Bronchial epithelial cell (primary cell): Measurements from ENCODE around the gene TOLLIP. TPM values are rescaled to one million over a fixed set of nuclear protein-coding genes. Genes with fewer than 3 reads are reported as not detected.
A peak's percentile ranks its signal among the peaks of the same experiment; 100 is the strongest.
"Not testable (repeated sequence)": the region's sequence is repeated elsewhere in the genome, so short reads cannot be mapped to it uniquely, and the experiment has no call there.

ENCODE experiments used
- DNase-seq: peaks from one replicate; pipeline ENCODE4 v3.0.0-alpha.2; 2010; ENCODE audit warnings: low read depth
- FAIRE-seq: peaks from 2 replicates; lab custom pipeline; 2011; peaks lifted over from hg19 to GRCh38; lab: Jason Lieb, UNC
- H3K27me3 ChIP-seq: 2 replicates; pipeline ENCODE4 v1.5.1; 2011; ENCODE audit warnings: low read length; ENCODE audit not compliant: control insufficient read depth, insufficient read depth
- H3K36me3 ChIP-seq: 2 replicates; pipeline ENCODE4 v1.5.1; 2011; ENCODE audit warnings: low read length; ENCODE audit not compliant: control insufficient read depth, insufficient read depth
- H3K4me3 ChIP-seq: 2 replicates; pipeline ENCODE4 v1.5.1; 2011; ENCODE audit warnings: mild to moderate bottlenecking, low read depth, low read length, control low read depth
- total RNA-seq: library from RNA; depleted of rRNA; stranded (reverse); fragments of >200 nt; gene quantifications from 2 replicates; pipeline ENCODE4 v1.2.1, GENCODE V29; 2014
- TF ChIP-seq, protein P1 (sequence below): IDR thresholded peaks from 2 replicates; pipeline ENCODE4 v1.5.1; 2011; ENCODE audit warnings: mild to moderate bottlenecking, moderate library complexity, low read length, control low read depth, inconsistent platforms; ENCODE audit not compliant: insufficient read depth, severe bottlenecking

TOLLIP gene
- total RNA-seq, 1 donor from 2014 or later, result 43.4 TPM

DNA sequence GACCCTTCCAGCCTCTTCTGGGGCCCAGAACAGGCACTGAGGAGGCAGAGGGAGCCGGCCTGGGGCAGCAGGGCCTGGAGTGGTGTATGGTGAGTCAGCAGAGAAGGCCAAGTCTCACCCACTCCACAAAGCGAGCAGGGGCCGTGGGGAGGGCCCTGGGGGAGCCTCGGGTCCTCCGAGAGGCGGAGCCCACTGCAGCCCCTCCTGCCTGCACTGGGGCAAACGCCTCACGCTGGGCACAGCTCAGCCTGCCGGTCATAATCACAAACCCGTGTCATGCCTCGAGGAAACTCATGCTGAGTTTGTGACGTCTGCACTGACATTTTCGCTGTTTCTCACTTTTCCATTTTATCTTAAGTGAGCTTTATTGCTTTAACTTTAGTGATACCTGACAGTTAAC is 38.4 kb downstream of the TOLLIP start:
- FAIRE-seq (no peak), DNase-seq (no peak)
- TF ChIP-seq, protein P1, sequence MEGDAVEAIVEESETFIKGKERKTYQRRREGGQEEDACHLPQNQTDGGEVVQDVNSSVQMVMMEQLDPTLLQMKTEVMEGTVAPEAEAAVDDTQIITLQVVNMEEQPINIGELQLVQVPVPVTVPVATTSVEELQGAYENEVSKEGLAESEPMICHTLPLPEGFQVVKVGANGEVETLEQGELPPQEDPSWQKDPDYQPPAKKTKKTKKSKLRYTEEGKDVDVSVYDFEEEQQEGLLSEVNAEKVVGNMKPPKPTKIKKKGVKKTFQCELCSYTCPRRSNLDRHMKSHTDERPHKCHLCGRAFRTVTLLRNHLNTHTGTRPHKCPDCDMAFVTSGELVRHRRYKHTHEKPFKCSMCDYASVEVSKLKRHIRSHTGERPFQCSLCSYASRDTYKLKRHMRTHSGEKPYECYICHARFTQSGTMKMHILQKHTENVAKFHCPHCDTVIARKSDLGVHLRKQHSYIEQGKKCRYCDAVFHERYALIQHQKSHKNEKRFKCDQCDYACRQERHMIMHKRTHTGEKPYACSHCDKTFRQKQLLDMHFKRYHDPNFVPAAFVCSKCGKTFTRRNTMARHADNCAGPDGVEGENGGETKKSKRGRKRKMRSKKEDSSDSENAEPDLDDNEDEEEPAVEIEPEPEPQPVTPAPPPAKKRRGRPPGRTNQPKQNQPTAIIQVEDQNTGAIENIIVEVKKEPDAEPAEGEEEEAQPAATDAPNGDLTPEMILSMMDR, result no peak
- no peaks in the 10 kb centered on the region for H3K27me3 ChIP-seq
- H3K36me3 ChIP-seq, result peaks cover 4% of the 10 kb centered on the region
- no peak overlapping the region for H3K4me3 ChIP-seq

DNA sequence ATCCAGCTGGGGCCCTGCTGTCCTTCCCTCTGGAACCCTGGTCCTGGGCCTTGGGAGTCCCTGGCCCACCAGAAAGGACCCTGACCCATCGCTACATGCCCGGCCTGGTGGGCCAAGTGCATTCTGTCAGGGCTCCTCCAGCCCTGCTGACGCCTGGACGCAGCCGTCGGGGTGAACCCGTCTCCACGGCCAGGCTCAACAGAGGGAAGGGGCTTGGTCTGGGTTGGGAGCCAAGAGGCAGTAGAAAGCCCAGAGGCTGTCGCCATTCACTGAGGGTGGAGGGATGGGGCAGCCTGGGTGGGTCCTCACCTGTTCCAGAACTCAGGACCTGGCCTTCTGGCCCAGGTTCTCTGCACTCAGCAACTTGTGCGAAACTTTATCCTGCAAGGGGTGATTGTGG is 39.0 kb downstream of the TOLLIP start:
- FAIRE-seq (no peak), DNase-seq (no peak)
- TF ChIP-seq, protein P1, result no peak
- Histone ChIP-seq H3K36me3 (peaks cover 3% of the 10 kb centered on the region), H3K27me3 (no peaks in the 10 kb centered on the region), H3K4me3 (no peak overlapping the region)

DNA sequence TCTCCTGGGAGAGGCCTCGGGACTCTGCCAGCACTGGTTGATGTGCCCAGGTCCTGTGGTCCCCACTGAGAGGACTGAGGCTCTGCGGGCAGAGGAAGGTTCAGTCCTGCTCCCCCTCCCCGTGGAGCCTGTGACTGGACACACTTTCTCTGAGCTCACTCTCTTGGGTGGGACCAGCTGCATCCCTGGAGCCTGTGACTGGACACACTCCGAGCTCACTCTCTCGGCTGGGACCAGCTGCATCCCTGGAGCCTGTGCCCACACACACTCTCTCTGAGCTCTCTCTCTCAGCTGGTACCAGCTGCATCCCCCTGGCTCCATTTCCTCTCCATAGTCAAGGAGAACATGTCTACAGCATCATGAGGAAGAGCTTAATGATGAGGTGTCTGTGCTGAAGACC is 39.5 kb downstream of the TOLLIP start:
- peak; percentile 60 for FAIRE-seq
- no peak overlapping the region for H3K4me3 ChIP-seq
- no peaks in the 10 kb centered on the region for H3K27me3 ChIP-seq
- DNase-seq, result no peak
- TF ChIP-seq, protein P1, result no peak
- no peaks in the 10 kb centered on the region for H3K36me3 ChIP-seq

DNA sequence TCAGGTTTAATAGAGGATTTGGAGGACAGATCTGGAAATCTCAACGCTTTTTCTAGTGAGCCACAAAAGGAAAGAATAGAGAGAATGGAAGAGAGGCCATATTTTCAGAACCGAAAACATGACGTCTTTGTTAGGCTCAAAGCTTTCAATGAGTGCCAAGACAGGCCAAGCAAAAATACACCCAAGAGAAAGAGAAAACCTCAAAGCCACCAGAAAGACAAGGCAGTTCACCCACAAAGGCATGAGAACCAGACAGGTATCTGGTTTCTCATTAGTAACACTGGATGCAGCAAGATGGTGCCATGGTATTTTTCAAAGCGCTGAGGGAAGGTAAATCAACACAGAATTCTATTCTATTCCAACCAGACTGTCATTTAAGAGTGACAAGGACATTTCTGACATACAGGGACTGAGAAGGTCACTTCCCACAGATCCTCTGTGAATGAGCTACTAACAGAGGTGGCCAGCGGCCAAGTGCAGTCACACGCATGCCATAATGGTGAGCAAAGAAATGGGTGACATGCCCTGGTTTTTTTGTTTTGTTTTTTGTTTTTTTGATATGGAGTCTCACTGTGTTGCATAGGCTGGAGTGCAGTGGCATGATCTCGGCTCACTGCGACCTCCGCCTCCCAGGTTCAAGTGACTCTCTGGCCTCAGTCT is 41.9 kb downstream of the TOLLIP start:
- H3K4me3 ChIP-seq, result no peak overlapping the region
- FAIRE-seq, result no peak
- no peaks in the 10 kb centered on the region for H3K27me3 ChIP-seq
- H3K36me3 ChIP-seq, result no peaks in the 10 kb centered on the region
- DNase-seq, result no peak
- TF ChIP-seq, protein P1, result no peak

DNA sequence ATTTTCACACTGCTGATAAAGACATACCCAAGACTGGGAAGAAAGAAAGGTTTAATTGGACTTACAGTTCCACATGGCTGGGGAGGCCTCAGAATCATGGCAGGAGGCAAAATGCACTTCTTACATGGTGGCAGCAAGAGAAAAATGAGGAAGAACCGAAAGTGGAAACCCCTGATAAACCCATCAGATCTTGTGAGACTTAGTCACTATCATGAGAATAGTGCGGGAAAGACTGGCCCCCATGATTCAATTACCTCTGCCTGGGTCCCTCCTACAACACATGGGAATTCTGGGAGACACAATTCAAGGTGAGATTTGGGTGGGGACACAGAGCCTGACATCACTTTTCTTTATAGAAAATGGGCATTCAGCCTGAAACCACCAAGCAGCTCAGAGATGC is 42.5 kb downstream of the TOLLIP start:
- not testable (repeated sequence) for DNase-seq, H3K4me3 ChIP-seq, H3K27me3 ChIP-seq, H3K36me3 ChIP-seq, FAIRE-seq

DNA sequence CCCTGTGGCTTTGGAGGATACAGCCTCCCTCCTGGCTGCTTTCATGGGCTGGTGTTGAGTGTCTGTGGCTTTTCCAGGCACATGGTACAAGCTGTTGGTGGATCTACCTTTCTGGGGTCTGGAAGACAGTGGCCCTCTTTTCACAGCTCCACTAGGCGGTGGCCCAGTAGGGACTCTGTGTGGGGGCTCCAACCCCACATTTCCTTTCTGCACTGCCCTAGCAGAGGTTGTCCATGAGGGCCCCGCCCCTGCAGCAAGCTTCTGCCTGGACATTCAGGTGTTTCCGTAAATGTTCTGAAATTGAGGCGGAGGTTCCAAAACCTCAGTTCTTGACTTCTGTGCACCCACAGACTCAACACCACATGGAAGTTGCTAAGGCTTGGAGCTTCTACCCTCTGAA is 44.0 kb downstream of the TOLLIP start:
- H3K4me3 ChIP-seq, H3K27me3 ChIP-seq, DNase-seq, FAIRE-seq, H3K36me3 ChIP-seq: not testable (repeated sequence)

DNA sequence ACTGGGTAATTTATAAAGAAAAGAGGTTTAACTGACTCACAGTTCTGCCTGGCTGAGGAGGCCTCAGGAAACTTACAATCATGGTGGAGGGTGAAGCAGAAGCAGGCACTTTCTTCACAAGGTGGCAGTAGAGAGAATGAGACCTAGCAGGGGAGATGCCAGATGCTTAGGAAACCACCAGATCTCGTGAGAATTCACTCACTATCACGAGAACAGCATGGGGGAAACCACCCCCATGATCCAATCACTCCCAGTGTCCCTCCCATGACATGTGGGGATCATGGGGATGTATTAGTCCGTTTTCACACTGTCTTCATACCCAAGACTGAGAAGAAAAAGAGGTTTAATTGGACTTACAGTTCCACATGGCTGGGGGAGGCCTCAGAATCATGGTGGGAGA is 45.0 kb downstream of the TOLLIP start:
- H3K27me3 ChIP-seq, H3K4me3 ChIP-seq, H3K36me3 ChIP-seq, FAIRE-seq: not testable (repeated sequence)
- peak; percentile 79 for DNase-seq
- TF ChIP-seq, protein P1, result peak; percentile 48
